Hippocampal formation (tissue), 2 donors: Measurements from ENCODE around the gene AICDA.
A peak's percentile ranks its signal among the peaks of the same experiment; 100 is the strongest.
"Not testable (repeated sequence)": the region's sequence is repeated elsewhere in the genome, so short reads cannot be mapped to it uniquely, and the experiment has no call there.

Source experiments
- DNase-seq, 2 donors: peaks; one replicate each; lab custom pipeline; 2025; lab: John Stamatoyannopoulos, UW

AICDA gene

GRCh38 chr12:8609061-8609570 lies 3.5 kb downstream of the AICDA start:
- peak; percentile 11 to 23 for DNase-seq

GRCh38 chr12:8606890-8607289 lies 5.8 kb downstream of the AICDA start:
- no peak for DNase-seq

GRCh38 chr12:8605057-8605456 lies 7.6 kb downstream of the AICDA start:
- DNase-seq: no peak

- no peak for DNase-seq
These were observed 8.8 kb downstream of the AICDA start for GRCh38 chr12:8603856-8604255.

- no peak for DNase-seq
These were observed 9.4 kb downstream of the AICDA start for GRCh38 chr12:8603286-8603685.

- no peak for DNase-seq
These were observed 16.1 kb downstream of the AICDA start for GRCh38 chr12:8596561-8596960.

- no peak for DNase-seq
These were observed 18.6 kb downstream of the AICDA start for GRCh38 chr12:8594072-8594471.

- DNase-seq: no peak
These were observed 19.4 kb downstream of the AICDA start for GRCh38 chr12:8593246-8593645.

- no peak for DNase-seq
These were observed 21.7 kb downstream of the AICDA start for GRCh38 chr12:8590842-8591545.

GRCh38 chr12:8589679-8590078 lies 23.0 kb downstream of the AICDA start:
- no peak for DNase-seq

- not testable (repeated sequence) for DNase-seq
These were observed 28.2 kb downstream of the AICDA start for GRCh38 chr12:8584478-8584877.

- DNase-seq: no peak
These were observed 28.7 kb downstream of the AICDA start for GRCh38 chr12:8584004-8584403.

- DNase-seq: no peak
These were observed 31.4 kb downstream of the AICDA start for GRCh38 chr12:8581098-8581784.

- no peak for DNase-seq
These were observed 34.8 kb downstream of the AICDA start for GRCh38 chr12:8577879-8578278.

- no peak for DNase-seq
These were observed 40.2 kb downstream of the AICDA start for GRCh38 chr12:8572507-8572906.

- DNase-seq: no peak
These were observed 46.1 kb downstream of the AICDA start for GRCh38 chr12:8566525-8566924.

GRCh38 chr12:8566052-8566451 lies 46.6 kb downstream of the AICDA start:
- DNase-seq: not testable (repeated sequence)

GRCh38 chr12:8564656-8565055 lies 48.0 kb downstream of the AICDA start:
- DNase-seq: no peak

GRCh38 chr12:8563356-8563755 lies 49.3 kb downstream of the AICDA start:
- DNase-seq: no peak

- no peak for DNase-seq
These were observed 50.3 kb downstream of the AICDA start for GRCh38 chr12:8562310-8562709.

GRCh38 chr12:8561011-8561410 lies 51.6 kb downstream of the AICDA start:
- DNase-seq: no peak

GRCh38 chr12:8559676-8560075 lies 53.0 kb downstream of the AICDA start:
- no peak for DNase-seq

GRCh38 chr12:8556531-8557097 lies 56.0 kb downstream of the AICDA start:
- no peak for DNase-seq
